GM19240 (cell line): ENCODE measurements around the gene PKD1L1.
A peak's percentile ranks its signal among the peaks of the same experiment; 100 is the strongest.
"Not testable (repeated sequence)": the region's sequence is repeated elsewhere in the genome, so short reads cannot be mapped to it uniquely, and the experiment has no call there.

Experiments
- DNase-seq: peaks from one replicate; pipeline ENCODE4 v3.0.0; 2011; ENCODE audit warnings: low spot score; ENCODE audit not compliant: insufficient read length

Gene PKD1L1

GRCh38 chr7:47965456-47965855 is 17.2 kb upstream of the PKD1L1 start:
- DNase-seq = no peak

GRCh38 chr7:47962262-47962661 is 14.0 kb upstream of the PKD1L1 start:
- no peak for DNase-seq

- no peak for DNase-seq
Measured at GRCh38 chr7:47957156-47957555, 8.9 kb upstream of the PKD1L1 start.

GRCh38 chr7:47956220-47956619 is 8.0 kb upstream of the PKD1L1 start:
- no peak for DNase-seq

- DNase-seq = no peak
Measured at GRCh38 chr7:47954231-47954911, 6.1 kb upstream of the PKD1L1 start.

- peak; percentile 45 for DNase-seq
Measured at GRCh38 chr7:47953822-47954221, 5.6 kb upstream of the PKD1L1 start.

- DNase-seq = no peak
Measured at GRCh38 chr7:47952224-47952623, 4.0 kb upstream of the PKD1L1 start.

GRCh38 chr7:47951374-47951773 is 3.1 kb upstream of the PKD1L1 start:
- no peak for DNase-seq

GRCh38 chr7:47950714-47951113 is 2.4 kb upstream of the PKD1L1 start:
- no peak for DNase-seq

- no peak for DNase-seq
Measured at GRCh38 chr7:47949703-47950102, 1.4 kb upstream of the PKD1L1 start.

- DNase-seq = no peak
Measured at GRCh38 chr7:47947355-47947749, 914 bp downstream of the PKD1L1 start.

GRCh38 chr7:47946581-47947354 is 1.5 kb downstream of the PKD1L1 start:
- DNase-seq = no peak

- DNase-seq = peak; percentile 50
Measured at GRCh38 chr7:47945261-47946015, 2.8 kb downstream of the PKD1L1 start.

GRCh38 chr7:47944536-47945260 is 3.6 kb downstream of the PKD1L1 start:
- DNase-seq = no peak

- DNase-seq = no peak
Measured at GRCh38 chr7:47943676-47944474, 4.4 kb downstream of the PKD1L1 start.

GRCh38 chr7:47942651-47943050 is 5.6 kb downstream of the PKD1L1 start:
- DNase-seq = not testable (repeated sequence)

GRCh38 chr7:47942132-47942531 is 6.1 kb downstream of the PKD1L1 start:
- DNase-seq = no peak

GRCh38 chr7:47941136-47941844 is 7.0 kb downstream of the PKD1L1 start:
- no peak for DNase-seq

GRCh38 chr7:47940088-47941013 is 7.9 kb downstream of the PKD1L1 start:
- no peak for DNase-seq
